GM18519 (cell line): ENCODE measurements around the gene GOLGA6D.
A peak's percentile ranks its signal among the peaks of the same experiment; 100 is the strongest.
"Not testable (repeated sequence)": the region's sequence is repeated elsewhere in the genome, so short reads cannot be mapped to it uniquely, and the experiment has no call there.

Source experiments
- ATAC-seq: cut with Tn5 transposase; IDR thresholded peaks from one replicate; pipeline ENCODE4 v1.9.1; 2021; ENCODE audit warnings: mild to moderate bottlenecking, moderate library complexity; ENCODE audit not compliant: unreplicated experiment, low FRiP score

Gene GOLGA6D

GRCh38 chr15:75282572-75282971 is at the start of gene GOLGA6D:
TSS of gene GOLGA6D (plus strand) at chr15:75282835. CDS start at chr15:75282876, 41 bp downstream.
- ATAC-seq = not testable (repeated sequence)

DNA sequence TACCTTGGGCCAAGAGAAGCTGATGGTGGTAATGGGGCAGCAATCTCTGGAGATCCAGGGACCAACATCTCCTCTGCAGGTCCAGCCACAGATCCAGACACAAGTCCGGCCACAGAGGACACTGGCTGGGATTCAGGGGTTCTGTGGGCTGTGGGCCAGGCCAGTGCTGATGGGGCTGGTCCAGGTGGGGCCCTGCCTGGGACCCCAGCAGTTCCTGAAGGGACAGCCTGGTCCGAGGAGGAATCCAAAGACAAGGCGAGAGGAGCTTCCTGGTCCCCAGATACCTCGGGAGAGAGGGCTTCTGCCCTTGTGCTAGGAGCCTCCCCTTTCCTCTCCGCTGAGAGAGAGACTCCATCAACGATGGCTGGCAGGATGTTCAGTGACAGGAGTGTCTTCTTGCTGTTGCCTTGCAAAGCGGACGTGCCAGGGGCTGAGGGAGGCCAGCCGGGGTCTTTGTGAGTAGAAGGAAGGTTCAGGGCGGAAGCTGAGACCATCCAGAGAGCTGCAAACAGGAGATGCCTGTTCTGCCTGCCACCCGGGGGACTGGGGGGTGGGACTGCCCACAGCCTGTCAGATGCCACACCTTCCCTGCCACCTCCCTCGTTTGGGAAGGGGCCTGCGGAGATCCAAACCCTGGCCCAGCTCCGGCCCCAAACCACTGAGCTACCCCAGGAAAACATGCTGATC is 49.0 kb upstream of the GOLGA6D start:
- no peak for ATAC-seq

DNA sequence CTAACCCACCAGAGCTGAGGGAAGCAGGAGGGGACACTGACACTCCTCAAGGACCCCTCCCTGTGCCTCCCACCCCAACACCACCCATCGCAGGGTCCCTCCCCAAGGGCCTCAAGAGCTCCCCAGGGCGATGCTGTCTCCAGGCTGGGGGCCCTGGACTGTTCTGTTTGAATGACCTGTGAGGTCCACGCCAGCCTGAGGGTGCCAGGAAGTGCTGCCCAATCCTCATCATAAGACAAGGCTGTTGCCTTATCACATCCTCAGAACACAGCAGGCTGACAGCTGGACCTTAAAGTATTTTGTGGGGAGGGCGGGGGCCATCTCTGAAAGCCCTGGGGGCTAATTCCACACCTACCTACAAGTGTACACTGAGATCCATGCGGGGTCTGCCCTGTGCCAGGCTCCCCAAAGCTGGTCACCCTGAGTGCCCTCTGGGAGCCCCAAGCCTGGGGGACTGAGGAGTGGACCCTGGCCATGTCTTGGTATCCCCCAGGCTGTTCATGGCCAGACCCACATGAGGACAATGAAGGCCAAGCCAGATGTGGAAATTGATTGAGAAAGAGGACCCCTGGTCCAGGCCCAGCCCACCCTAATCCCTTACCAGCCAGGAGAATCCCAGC is 48.3 kb upstream of the GOLGA6D start:
- no peak for ATAC-seq

GRCh38 chr15:75235051-75235673 is 47.5 kb upstream of the GOLGA6D start:
- no peak for ATAC-seq

- no peak for ATAC-seq
Observed at GRCh38 chr15:75235760-75236729, 46.6 kb upstream of the GOLGA6D start.

DNA sequence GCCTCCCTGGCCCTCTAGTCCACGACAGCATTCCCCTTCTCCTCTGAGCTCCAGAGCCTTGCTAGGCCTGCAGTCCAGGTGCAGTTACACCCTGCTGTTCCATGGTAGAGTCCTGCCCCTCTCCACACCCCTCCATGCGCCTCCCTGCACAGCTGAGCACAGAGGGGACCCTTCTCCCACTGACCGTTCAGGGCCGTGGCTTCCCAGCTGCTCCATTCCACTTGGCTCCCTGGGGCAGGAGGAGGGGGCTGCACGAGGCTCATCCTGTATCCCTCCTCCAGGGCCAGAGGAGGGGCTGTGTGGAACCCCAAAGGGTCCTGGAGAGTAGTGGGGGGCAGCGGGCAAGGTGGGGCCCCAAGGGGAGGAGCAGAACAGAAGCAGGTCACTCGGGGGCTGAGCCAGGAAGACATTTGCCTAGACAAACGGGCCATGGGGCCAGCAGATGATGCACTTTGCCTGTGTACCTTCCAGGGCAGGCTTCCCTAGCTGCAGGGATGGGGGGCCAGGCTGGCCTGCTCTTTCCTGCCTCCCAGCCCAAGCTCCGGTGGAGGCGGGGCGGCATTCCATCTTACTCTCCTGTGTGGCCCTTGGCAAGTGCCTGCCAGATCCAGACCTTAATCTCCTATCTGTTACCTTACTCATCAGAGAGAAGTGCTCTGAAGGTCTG is 45.2 kb upstream of the GOLGA6D start:
- ATAC-seq = no peak

DNA sequence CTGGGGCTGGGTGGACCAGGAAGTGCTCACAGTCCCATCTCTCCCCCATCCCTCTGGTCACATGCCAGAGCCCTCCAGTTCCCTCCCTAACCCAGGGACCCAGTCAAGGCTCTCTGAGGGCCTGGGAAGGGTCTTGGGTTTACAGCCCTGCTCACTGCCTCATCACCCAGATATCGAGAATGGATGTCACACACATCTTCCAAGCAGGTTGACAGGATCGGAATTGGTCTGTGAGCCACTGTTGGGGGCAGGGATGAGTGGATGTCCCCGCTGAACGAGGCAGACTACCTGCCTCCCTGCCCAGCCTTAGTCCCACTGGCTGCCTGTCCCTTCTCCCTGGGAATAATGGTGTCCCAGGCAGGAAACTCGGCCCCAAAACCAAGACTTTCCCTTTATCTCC is 44.5 kb upstream of the GOLGA6D start:
- no peak for ATAC-seq

- not testable (repeated sequence) for ATAC-seq
Observed at GRCh38 chr15:75245741-75246140, 36.9 kb upstream of the GOLGA6D start.

DNA sequence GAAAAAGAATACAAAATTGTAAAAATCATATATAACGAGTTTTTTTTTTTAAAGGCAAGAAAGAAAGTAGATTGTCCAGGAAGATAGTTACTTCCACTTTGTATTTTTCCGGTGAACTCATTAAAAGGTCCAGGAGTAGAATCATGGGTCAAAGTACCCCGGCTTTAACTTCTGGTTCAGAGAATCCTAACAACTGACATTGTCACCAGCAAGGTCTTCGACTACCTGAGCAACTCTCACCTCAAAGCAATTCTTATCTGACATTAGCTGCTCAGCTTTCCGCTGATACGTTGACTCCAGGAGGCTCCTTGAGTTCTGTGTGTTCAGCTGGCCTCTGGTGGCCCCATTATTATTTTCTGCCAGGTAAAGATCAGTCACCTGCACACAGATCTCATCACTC is 33.6 kb upstream of the GOLGA6D start:
- not testable (repeated sequence) for ATAC-seq

- no peak for ATAC-seq
Observed at GRCh38 chr15:75249726-75250125, 32.9 kb upstream of the GOLGA6D start.

DNA sequence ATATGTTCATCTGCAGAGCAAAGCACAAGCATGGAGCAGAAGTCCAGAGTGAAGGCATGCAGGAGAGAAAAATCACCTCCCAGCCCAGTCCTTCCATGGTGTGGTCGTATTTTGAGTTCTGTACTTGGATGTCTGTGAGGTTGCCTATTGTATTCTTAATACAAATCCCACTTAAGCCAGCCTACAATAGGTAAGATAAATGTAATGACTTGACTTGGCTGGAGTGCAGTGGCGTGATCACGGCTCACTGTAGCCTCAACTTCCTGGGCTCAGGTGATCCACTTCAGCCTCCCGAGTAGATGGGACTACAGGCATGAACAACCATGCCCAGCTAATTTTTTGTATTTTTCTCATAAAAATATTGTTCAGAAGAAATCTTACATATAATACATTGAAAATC is 31.3 kb upstream of the GOLGA6D start:
- ATAC-seq = not testable (repeated sequence)

GRCh38 chr15:75252285-75252684 is 30.4 kb upstream of the GOLGA6D start:
- not testable (repeated sequence) for ATAC-seq

DNA sequence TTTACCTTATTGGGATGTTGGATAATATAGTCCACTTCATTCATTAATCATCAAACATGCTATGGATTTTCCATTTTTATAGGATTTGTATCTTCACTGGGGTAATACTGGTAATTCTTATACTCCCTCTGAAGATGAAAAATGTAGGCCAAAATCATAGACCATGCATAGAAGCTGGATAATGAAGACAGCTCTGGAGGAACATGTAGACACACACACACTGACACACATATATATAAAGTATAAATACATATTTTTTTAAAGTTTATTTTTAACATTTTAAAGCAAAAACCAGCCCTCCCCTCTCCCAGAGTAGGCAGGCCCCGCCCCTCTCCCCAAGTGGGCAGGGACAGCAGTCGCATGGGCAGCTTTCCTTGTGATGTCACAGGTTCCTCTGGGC is 24.6 kb upstream of the GOLGA6D start, which contains the start of gene GOLGA6C:
Gene GOLGA6C (plus strand): TSS at position 301 of the 400 bp plus-strand sequence. CDS start 265 bp downstream, outside the sequence.
- not testable (repeated sequence) for ATAC-seq

DNA sequence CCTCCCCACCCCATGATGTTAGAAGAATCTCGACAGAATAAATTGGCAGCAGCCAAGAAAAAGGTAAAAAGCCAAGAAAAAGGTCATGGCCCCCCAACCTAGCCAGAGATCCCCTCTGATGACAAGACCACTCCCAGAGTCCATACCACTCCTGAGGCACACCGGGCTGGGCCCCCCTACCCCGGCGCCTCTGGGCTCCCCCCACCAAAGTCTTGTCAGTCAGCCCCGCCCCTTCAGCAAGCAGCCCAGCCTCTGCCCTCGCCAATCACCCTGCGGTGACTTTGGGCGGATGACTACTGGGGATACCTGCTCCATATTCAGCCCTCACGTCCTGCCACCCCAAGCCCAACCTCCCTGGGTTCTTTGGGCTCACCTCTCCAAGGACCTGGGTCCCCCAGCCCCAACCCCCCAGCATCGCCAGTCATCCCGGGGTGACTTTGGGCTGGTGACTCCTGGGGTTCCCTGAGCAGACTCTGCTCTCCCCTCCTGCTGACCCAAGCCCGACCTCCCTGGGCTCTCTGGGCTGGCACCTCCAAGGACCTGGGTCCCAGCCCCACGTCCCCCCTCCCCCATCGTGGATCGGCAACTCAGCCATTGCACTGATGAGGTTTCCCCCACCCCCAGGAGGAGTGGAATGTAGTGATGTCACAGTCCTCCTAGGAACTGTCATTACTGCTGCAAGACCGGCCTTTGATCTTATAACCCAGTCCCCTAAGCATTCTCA is 23.9 kb upstream of the GOLGA6D start:
- ATAC-seq = not testable (repeated sequence)

- ATAC-seq = not testable (repeated sequence)
Observed at GRCh38 chr15:75259873-75260272, 22.8 kb upstream of the GOLGA6D start.

- ATAC-seq = not testable (repeated sequence)
Observed at GRCh38 chr15:75273751-75274359, 8.8 kb upstream of the GOLGA6D start.

- ATAC-seq = peak; percentile 61
Observed at GRCh38 chr15:75274509-75275107, 8.0 kb upstream of the GOLGA6D start.

DNA sequence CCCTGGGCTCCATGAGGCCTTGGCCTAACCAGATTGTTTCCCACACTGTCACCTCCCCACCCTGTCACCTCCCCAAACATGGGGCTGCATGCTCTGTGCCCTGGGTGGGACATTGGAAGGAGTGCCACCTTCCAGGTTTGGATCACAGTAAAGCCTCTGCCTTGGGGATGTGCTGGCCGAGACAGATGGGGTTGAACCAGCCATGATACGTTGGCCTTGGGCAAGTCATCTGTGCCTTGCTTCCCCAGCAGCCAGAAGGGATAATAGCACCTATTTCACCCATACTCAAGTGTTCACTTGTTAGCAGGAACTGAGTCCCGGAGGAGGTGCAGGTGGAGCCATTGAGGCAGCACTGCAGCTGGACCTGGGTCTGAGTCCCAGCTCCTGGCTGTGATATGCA is 7.0 kb upstream of the GOLGA6D start:
- not testable (repeated sequence) for ATAC-seq
